Epithelial cell of esophagus (primary cell): ENCODE results near the gene CASP6.

Experiments used
- DNase-seq: peaks from one replicate; pipeline ENCODE4 v3.0.0; 2010; ENCODE audit warnings: low read depth
- H3K4me3 ChIP-seq: 2 replicates; pipeline ENCODE4 v1.5.1; 2011; ENCODE audit warnings: mild to moderate bottlenecking, low read length, control low read depth
- TF ChIP-seq, protein P1 (sequence below): IDR thresholded peaks from 2 replicates; pipeline ENCODE4 v1.5.1; 2011; ENCODE audit warnings: low read depth, mild to moderate bottlenecking, low read length, control low read depth, inconsistent platforms; ENCODE audit not compliant: insufficient read depth; ENCODE audit errors: missing control alignments

CASP6 gene

DNA sequence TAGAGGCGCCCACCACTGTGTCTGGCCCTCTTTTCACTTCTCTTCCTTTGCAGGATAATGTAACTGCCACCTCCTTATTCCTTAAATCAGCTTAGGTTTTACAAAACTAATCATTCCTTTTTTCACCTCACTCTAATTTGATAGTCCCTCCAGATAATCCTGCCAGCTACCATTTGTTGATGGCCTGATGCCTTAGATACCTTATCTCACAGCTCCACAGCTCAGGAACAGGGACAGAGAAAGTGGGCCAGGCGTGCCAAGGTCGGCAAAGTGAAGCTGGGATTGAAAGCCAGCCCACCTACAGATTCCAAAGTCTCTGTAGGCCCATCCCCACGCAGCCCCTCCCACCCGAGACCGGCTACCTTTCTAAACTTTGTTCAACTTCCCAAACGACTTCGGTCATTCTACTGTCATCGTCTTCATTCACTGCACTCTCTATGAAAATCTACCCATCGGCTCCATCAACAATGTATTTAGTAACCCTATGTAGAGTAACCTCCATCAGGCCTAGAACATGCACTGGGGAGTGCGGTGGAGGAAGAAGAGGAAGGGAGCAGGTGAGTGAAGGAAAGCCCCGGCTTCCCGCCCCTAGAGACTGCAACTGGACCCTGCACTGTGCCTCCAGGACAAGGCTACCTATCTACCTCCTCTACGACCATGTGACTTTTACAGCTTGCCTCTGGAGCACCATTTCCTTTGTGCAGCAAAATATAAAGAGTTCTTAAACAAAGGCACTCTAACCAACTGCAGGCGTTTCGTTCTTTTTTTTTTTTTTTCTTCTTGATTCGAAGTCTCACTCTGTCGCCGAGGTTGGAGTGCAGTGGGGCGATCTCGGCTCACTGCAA, 1.5 kb downstream of the CASP6 start:
- TF ChIP-seq, protein P1, sequence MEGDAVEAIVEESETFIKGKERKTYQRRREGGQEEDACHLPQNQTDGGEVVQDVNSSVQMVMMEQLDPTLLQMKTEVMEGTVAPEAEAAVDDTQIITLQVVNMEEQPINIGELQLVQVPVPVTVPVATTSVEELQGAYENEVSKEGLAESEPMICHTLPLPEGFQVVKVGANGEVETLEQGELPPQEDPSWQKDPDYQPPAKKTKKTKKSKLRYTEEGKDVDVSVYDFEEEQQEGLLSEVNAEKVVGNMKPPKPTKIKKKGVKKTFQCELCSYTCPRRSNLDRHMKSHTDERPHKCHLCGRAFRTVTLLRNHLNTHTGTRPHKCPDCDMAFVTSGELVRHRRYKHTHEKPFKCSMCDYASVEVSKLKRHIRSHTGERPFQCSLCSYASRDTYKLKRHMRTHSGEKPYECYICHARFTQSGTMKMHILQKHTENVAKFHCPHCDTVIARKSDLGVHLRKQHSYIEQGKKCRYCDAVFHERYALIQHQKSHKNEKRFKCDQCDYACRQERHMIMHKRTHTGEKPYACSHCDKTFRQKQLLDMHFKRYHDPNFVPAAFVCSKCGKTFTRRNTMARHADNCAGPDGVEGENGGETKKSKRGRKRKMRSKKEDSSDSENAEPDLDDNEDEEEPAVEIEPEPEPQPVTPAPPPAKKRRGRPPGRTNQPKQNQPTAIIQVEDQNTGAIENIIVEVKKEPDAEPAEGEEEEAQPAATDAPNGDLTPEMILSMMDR = no peak
- peak overlapping the region; percentile 80 for H3K4me3 ChIP-seq
- peak; percentile 8 for DNase-seq

DNA sequence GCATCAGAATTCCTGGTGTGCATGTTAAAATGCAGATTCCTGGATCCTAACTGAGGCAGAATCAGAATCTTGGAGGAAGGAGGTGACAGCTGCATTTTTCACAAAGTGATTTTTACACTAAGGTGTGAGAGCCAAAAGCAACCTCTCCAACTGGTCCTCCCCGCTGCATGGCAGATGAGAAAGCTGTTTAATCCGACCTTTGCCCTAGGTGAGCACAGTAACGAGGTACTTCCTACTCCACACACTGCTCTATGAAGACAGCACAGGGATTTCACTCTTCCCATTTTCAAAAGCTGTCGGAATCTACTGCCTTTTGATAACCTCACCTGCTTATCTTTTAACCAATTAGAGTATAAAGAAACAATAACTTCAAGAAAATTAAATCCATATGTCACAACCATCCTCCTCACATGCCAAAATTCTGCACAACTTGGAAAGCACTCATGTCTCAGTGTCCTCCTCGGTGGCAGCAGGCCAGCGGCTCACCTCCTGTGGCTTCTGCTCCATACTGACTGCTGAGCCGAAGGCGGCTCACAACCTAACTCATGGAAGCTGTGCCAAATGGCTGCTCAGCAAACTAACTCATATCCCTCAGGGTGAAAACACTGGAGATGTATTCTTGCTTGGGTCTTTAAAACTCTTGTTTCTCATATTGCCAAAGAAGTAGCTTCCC, 3.6 kb downstream of the CASP6 start:
- no peak overlapping the region for H3K4me3 ChIP-seq
- peak; percentile 5 for DNase-seq
- TF ChIP-seq, protein P1 = no peak

GRCh38 chr4:109698656-109699055, 4.6 kb downstream of the CASP6 start:
- TF ChIP-seq, protein P1 = no peak
- H3K4me3 ChIP-seq = no peak overlapping the region
- no peak for DNase-seq

- no peak overlapping the region for H3K4me3 ChIP-seq
- TF ChIP-seq, protein P1 = no peak
- DNase-seq = peak; percentile 9
These were observed 11.8 kb downstream of the CASP6 start for GRCh38 chr4:109691411-109691920.

- no peak for DNase-seq
These were observed 12.4 kb downstream of the CASP6 start for GRCh38 chr4:109690690-109691410.

DNA sequence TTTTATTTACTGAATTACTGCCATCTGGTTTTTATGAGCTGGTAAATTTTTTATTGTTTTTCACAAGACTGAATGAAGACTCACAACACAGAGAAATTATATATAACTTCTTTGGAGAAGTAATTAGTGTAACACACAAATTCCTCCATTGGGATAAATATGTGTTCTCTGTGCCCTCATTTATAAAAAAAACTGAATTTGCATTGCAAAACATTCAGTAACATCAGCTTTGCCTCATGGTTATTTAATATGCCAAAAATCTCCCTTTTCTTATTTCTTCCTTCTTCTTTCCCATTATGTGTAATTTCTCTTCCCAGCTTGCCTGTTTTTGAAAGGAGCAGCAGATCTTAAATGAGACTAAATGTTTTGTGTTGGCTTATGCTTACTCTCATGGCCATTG, 18.5 kb downstream of the CASP6 start:
- no peak overlapping the region for H3K4me3 ChIP-seq
- no peak for DNase-seq
- TF ChIP-seq, protein P1 = no peak

More at GRCh38 chr4:109690690-109691410, 12.4 kb downstream of the CASP6 start:
- TF ChIP-seq, protein P1 = no peak
- no peak overlapping the region for H3K4me3 ChIP-seq
